Glomerular endothelial cell (primary cell): ENCODE data around the gene NEU2. TPM values are rescaled to one million over a fixed set of nuclear protein-coding genes. Genes with fewer than 3 reads are reported as not detected.

Experiments
- DNase-seq: peaks from one replicate; pipeline ENCODE4 v3.0.0-alpha.2; 2011; ENCODE audit warnings: low read depth, low spot score; ENCODE audit errors: extremely low read depth
- total RNA-seq: library from RNA; depleted of rRNA; stranded (reverse); fragments of >200 nt; gene quantifications from 2 replicates; pipeline ENCODE4 v1.2.3, GENCODE V29; 2015

NEU2 gene
- total RNA-seq, 1 donor from 2014 or later = not detected

GRCh38 chr2:233072838-233073237 is 40.4 kb downstream of the NEU2 start:
- no peak for DNase-seq

- DNase-seq = no peak
These were observed 41.6 kb downstream of the NEU2 start for GRCh38 chr2:233074106-233074505.

GRCh38 chr2:233075141-233075965 is 42.9 kb downstream of the NEU2 start:
- DNase-seq = no peak

- DNase-seq = no peak
These were observed 43.5 kb downstream of the NEU2 start for GRCh38 chr2:233075966-233076339.

- DNase-seq = no peak
These were observed 44.3 kb downstream of the NEU2 start for GRCh38 chr2:233076749-233077148.

- DNase-seq = no peak
These were observed 47.0 kb downstream of the NEU2 start for GRCh38 chr2:233079473-233079877.

- DNase-seq = no peak
These were observed 47.7 kb downstream of the NEU2 start for GRCh38 chr2:233079953-233080835.

- no peak for DNase-seq
These were observed 48.4 kb downstream of the NEU2 start for GRCh38 chr2:233080836-233081229.

- no peak for DNase-seq
These were observed 48.8 kb downstream of the NEU2 start for GRCh38 chr2:233081232-233081730.

GRCh38 chr2:233081731-233082221 is 49.3 kb downstream of the NEU2 start:
- no peak for DNase-seq

GRCh38 chr2:233082222-233082930 is 49.9 kb downstream of the NEU2 start:
- DNase-seq = no peak

GRCh38 chr2:233082931-233083755 is 50.7 kb downstream of the NEU2 start:
- DNase-seq = no peak

- DNase-seq = no peak
These were observed 51.3 kb downstream of the NEU2 start for GRCh38 chr2:233083782-233084181.

- DNase-seq = peak; percentile 96
These were observed 52.0 kb downstream of the NEU2 start for GRCh38 chr2:233084488-233084887.

Other genes starting within 250 kb of the NEU2 start
- 0.39 and 2.1 TPM in 2 replicates for gene SNORC, start 162.4 kb upstream of the NEU2 start, total RNA-seq
- gene NGEF, start 19.4 kb upstream of the NEU2 start, total RNA-seq = 0.19 and 0.47 TPM in 2 replicates
- 26.2 and 46.3 TPM in 2 replicates for gene INPP5D, start 27.7 kb downstream of the NEU2 start, total RNA-seq
- gene ATG16L1, start 219.0 kb downstream of the NEU2 start, total RNA-seq = 18.2 and 21.9 TPM in 2 replicates